Karpas-422 (cell line): ENCODE measurements around the gene GALNT18. TPM values are rescaled to one million over a fixed set of nuclear protein-coding genes. Genes with fewer than 3 reads are reported as not detected.

Experiments
- DNase-seq: peaks from one replicate; pipeline ENCODE4 v3.0.0-alpha.2; 2015
- H2AFZ ChIP-seq: fragments of 200-600 bp; sonication (generic); 2 replicates; pipeline ENCODE4 v1.6.1; 2014; ENCODE audit warnings: antibody characterized with exemption, low read length, mixed read lengths
- H3K27ac ChIP-seq: fragments of 200-600 bp; sonication (generic); 2 replicates; pipeline ENCODE4 v1.5.1; 2014; ENCODE audit warnings: mild to moderate bottlenecking, low read length, moderate library complexity
- H3K27me3 ChIP-seq: fragments of 200-600 bp; sonication (generic); 2 replicates; pipeline ENCODE4 v1.6.1; 2014; ENCODE audit warnings: low read length, mixed read lengths
- H3K36me3 ChIP-seq: fragments of 200-600 bp; sonication (generic); 2 replicates; pipeline ENCODE4 v1.6.1; 2014; ENCODE audit warnings: low read length, mixed read lengths; ENCODE audit not compliant: insufficient read depth
- H3K4me1 ChIP-seq: fragments of 200-600 bp; sonication (generic); 2 replicates; pipeline ENCODE4 v1.6.1; 2014; ENCODE audit warnings: mild to moderate bottlenecking, low read length, mixed read lengths
- H3K4me2 ChIP-seq: fragments of 200-600 bp; sonication (generic); 2 replicates; pipeline ENCODE4 v1.6.1; 2014; ENCODE audit warnings: low read length, low read depth, mild to moderate bottlenecking; ENCODE audit not compliant: poor library complexity, severe bottlenecking
- H3K4me3 ChIP-seq: fragments of 200-600 bp; sonication (generic); 2 replicates; pipeline ENCODE4 v1.5.1; 2014; ENCODE audit warnings: mild to moderate bottlenecking, antibody characterized with exemption, low read length, mixed read lengths
- H3K79me2 ChIP-seq: fragments of 200-600 bp; sonication (generic); 2 replicates; pipeline ENCODE4 v1.6.1; 2014; ENCODE audit warnings: mild to moderate bottlenecking, low read length, mixed read lengths
- H3K9ac ChIP-seq: fragments of 200-600 bp; sonication (generic); 2 replicates; pipeline ENCODE4 v1.6.0; 2014; ENCODE audit warnings: low read length
- H3K9me2 ChIP-seq: fragments of 200-600 bp; sonication (generic), shearing (Covaris generic); replicated peaks from 2 replicates; pipeline ENCODE4 v1.6.0; 2014; ENCODE audit warnings: mild to moderate bottlenecking, low read length, moderate library complexity; ENCODE audit not compliant: insufficient read depth
- H3K9me3 ChIP-seq: fragments of 300-700, 200-600 bp; sonication (generic); 2 replicates; pipeline ENCODE4 v1.6.1; 2014; ENCODE audit warnings: low read length, mixed read lengths
- H4K20me1 ChIP-seq: fragments of 200-600 bp; sonication (generic); 2 replicates; pipeline ENCODE4 v1.6.1; 2014; ENCODE audit warnings: mild to moderate bottlenecking, antibody characterized with exemption, low read length, low read depth; ENCODE audit not compliant: insufficient read depth
- total RNA-seq: library from RNA; depleted of rRNA; stranded (reverse); fragments of >200 nt; shearing (Covaris generic); gene quantifications from 2 replicates; pipeline ENCODE4 v1.2.3, GENCODE V29; 2014; ENCODE audit warnings: low replicate concordance

The GALNT18 gene
- total RNA-seq, 1 experiment from 2014 or later = not detected

GRCh38 chr11:11512090-11512489, 109.7 kb downstream of the GALNT18 start:
- Histone ChIP-seq H3K9ac (no peak overlapping the region), H3K4me1 (no peaks in the 10 kb centered on the region), H3K27me3 (no peaks in the 10 kb centered on the region), H3K9me2 (no peaks in the 10 kb centered on the region), H3K36me3 (no peaks in the 10 kb centered on the region), H3K79me2 (no peaks in the 10 kb centered on the region), H4K20me1 (no peaks in the 10 kb centered on the region), H3K4me3 (no peak overlapping the region), H3K27ac (no peak overlapping the region), H3K4me2 (no peak overlapping the region), H2AFZ (no peak overlapping the region), H3K9me3 (no peaks in the 10 kb centered on the region)
- no peak for DNase-seq

GRCh38 chr11:11510939-11511338, 110.9 kb downstream of the GALNT18 start:
- Histone ChIP-seq H3K4me1 (no peaks in the 10 kb centered on the region), H3K4me2 (no peak overlapping the region), H4K20me1 (no peaks in the 10 kb centered on the region), H3K79me2 (no peaks in the 10 kb centered on the region), H3K9ac (no peak overlapping the region), H3K27ac (no peak overlapping the region), H3K4me3 (no peak overlapping the region), H3K27me3 (no peaks in the 10 kb centered on the region), H3K9me3 (no peaks in the 10 kb centered on the region), H3K9me2 (no peaks in the 10 kb centered on the region), H2AFZ (no peak overlapping the region), H3K36me3 (no peaks in the 10 kb centered on the region)
- no peak for DNase-seq

- Histone ChIP-seq H3K36me3 (no peaks in the 10 kb centered on the region), H4K20me1 (no peaks in the 10 kb centered on the region), H3K4me1 (no peaks in the 10 kb centered on the region), H3K9me3 (no peaks in the 10 kb centered on the region), H3K9ac (no peak overlapping the region), H3K4me3 (no peak overlapping the region), H2AFZ (no peak overlapping the region), H3K79me2 (no peaks in the 10 kb centered on the region), H3K4me2 (no peak overlapping the region), H3K27me3 (no peaks in the 10 kb centered on the region), H3K9me2 (no peaks in the 10 kb centered on the region), H3K27ac (no peak overlapping the region)
- no peak for DNase-seq
Observed at GRCh38 chr11:11505692-11506091, 116.1 kb downstream of the GALNT18 start.

- no peak overlapping the region for H2AFZ ChIP-seq
- H3K4me3 ChIP-seq = no peak overlapping the region
- H3K9me2 ChIP-seq = no peaks in the 10 kb centered on the region
- no peaks in the 10 kb centered on the region for H3K9me3 ChIP-seq
- no peak for DNase-seq
- H3K4me1 ChIP-seq = no peaks in the 10 kb centered on the region
- no peak overlapping the region for H3K9ac ChIP-seq
- no peak overlapping the region for H3K27ac ChIP-seq
- no peaks in the 10 kb centered on the region for H3K36me3 ChIP-seq
- H3K27me3 ChIP-seq = no peaks in the 10 kb centered on the region
- no peaks in the 10 kb centered on the region for H3K79me2 ChIP-seq
- H3K4me2 ChIP-seq = no peak overlapping the region
- no peaks in the 10 kb centered on the region for H4K20me1 ChIP-seq
Observed at GRCh38 chr11:11505190-11505589, 116.6 kb downstream of the GALNT18 start.

GRCh38 chr11:11504071-11504470, 117.7 kb downstream of the GALNT18 start:
- DNase-seq = no peak
- Histone ChIP-seq H3K4me3 (no peak overlapping the region), H3K4me1 (no peaks in the 10 kb centered on the region), H3K9me3 (no peaks in the 10 kb centered on the region), H4K20me1 (no peaks in the 10 kb centered on the region), H3K27ac (no peak overlapping the region), H3K9ac (no peak overlapping the region), H3K79me2 (no peaks in the 10 kb centered on the region), H3K9me2 (no peaks in the 10 kb centered on the region), H3K4me2 (no peak overlapping the region), H3K27me3 (no peaks in the 10 kb centered on the region), H3K36me3 (no peaks in the 10 kb centered on the region), H2AFZ (no peak overlapping the region)

GRCh38 chr11:11502263-11502861, 119.4 kb downstream of the GALNT18 start:
- Histone ChIP-seq H3K27me3 (no peaks in the 10 kb centered on the region), H3K36me3 (no peaks in the 10 kb centered on the region), H3K9me2 (no peaks in the 10 kb centered on the region), H3K79me2 (no peaks in the 10 kb centered on the region), H3K9me3 (no peaks in the 10 kb centered on the region), H3K27ac (no peak overlapping the region), H2AFZ (no peak overlapping the region), H3K4me3 (no peak overlapping the region), H3K4me1 (no peaks in the 10 kb centered on the region), H3K9ac (no peak overlapping the region), H4K20me1 (no peaks in the 10 kb centered on the region), H3K4me2 (no peak overlapping the region)
- no peak for DNase-seq

- Histone ChIP-seq H4K20me1 (no peaks in the 10 kb centered on the region), H3K4me2 (no peak overlapping the region), H3K27ac (no peak overlapping the region), H2AFZ (no peak overlapping the region), H3K9me3 (no peaks in the 10 kb centered on the region), H3K36me3 (no peaks in the 10 kb centered on the region), H3K9ac (no peak overlapping the region), H3K9me2 (no peaks in the 10 kb centered on the region), H3K27me3 (no peaks in the 10 kb centered on the region), H3K4me1 (no peaks in the 10 kb centered on the region), H3K4me3 (no peak overlapping the region), H3K79me2 (no peaks in the 10 kb centered on the region)
- no peak for DNase-seq
Observed at GRCh38 chr11:11501546-11502262, 120.1 kb downstream of the GALNT18 start.

GRCh38 chr11:11500744-11501487, 120.9 kb downstream of the GALNT18 start:
- H3K4me3 ChIP-seq = no peak overlapping the region
- H3K4me1 ChIP-seq = no peaks in the 10 kb centered on the region
- H3K27ac ChIP-seq = no peak overlapping the region
- no peaks in the 10 kb centered on the region for H3K79me2 ChIP-seq
- no peaks in the 10 kb centered on the region for H3K27me3 ChIP-seq
- H3K36me3 ChIP-seq = no peaks in the 10 kb centered on the region
- H3K9me2 ChIP-seq = no peaks in the 10 kb centered on the region
- DNase-seq = no peak
- no peak overlapping the region for H2AFZ ChIP-seq
- H3K9me3 ChIP-seq = no peaks in the 10 kb centered on the region
- no peaks in the 10 kb centered on the region for H4K20me1 ChIP-seq
- no peak overlapping the region for H3K4me2 ChIP-seq
- no peak overlapping the region for H3K9ac ChIP-seq
